ENCODE measurements around the gene RAD54L. TPM values are rescaled to one million over a fixed set of nuclear protein-coding genes. Genes with fewer than 3 reads are reported as not detected.

RAD54L gene
- total RNA-seq, 3 donors from 2014 or later, result 1.8 to 4.9 TPM; not detected in 1

DNA sequence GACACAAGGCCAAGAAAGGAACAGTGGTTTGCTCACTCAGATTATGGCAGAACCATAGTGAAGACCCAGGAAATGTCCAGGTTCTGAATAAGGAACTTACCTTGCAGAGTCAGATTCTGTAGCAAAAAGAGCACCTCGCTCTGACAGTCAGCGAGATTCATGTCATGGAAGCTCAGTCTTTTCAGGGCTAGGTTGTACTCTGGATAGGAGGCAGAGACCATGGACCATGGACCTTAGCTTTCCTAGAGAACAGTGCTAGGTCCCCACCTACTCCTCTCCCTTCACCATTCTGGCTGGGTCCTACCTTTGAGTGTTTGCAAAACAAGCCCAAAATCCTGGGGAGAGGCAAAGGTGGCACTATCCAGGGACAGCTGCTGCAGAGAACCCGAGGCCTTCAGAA is 32.5 kb downstream of the RAD54L start:
- H3K27ac ChIP-seq, result no peak overlapping the region
- no peaks in the 10 kb centered on the region for H3K27me3 ChIP-seq
- no peak overlapping the region for H3K4me3 ChIP-seq
- H3K4me1 ChIP-seq, result no peaks in the 10 kb centered on the region
- intact Hi-C loops (cut with DNase I; ENCODE audit: low total_unique reads), result no loop called here
- H3K9me3 ChIP-seq, result no peaks in the 10 kb centered on the region
- no peak for DNase-seq (ENCODE audit: low spot score in 2 of 2)
- TF ChIP-seq POLR2AphosphoS5 (IDR thresholded peaks at IDR 0.05) (no peak), POLR2A (IDR thresholded peaks at IDR 0.05) (no peak)
- TF ChIP-seq, protein P1, sequence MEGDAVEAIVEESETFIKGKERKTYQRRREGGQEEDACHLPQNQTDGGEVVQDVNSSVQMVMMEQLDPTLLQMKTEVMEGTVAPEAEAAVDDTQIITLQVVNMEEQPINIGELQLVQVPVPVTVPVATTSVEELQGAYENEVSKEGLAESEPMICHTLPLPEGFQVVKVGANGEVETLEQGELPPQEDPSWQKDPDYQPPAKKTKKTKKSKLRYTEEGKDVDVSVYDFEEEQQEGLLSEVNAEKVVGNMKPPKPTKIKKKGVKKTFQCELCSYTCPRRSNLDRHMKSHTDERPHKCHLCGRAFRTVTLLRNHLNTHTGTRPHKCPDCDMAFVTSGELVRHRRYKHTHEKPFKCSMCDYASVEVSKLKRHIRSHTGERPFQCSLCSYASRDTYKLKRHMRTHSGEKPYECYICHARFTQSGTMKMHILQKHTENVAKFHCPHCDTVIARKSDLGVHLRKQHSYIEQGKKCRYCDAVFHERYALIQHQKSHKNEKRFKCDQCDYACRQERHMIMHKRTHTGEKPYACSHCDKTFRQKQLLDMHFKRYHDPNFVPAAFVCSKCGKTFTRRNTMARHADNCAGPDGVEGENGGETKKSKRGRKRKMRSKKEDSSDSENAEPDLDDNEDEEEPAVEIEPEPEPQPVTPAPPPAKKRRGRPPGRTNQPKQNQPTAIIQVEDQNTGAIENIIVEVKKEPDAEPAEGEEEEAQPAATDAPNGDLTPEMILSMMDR (IDR thresholded peaks at IDR 0.05), result no peak
- H3K36me3 ChIP-seq, result peaks cover 7% of the 10 kb centered on the region

DNA sequence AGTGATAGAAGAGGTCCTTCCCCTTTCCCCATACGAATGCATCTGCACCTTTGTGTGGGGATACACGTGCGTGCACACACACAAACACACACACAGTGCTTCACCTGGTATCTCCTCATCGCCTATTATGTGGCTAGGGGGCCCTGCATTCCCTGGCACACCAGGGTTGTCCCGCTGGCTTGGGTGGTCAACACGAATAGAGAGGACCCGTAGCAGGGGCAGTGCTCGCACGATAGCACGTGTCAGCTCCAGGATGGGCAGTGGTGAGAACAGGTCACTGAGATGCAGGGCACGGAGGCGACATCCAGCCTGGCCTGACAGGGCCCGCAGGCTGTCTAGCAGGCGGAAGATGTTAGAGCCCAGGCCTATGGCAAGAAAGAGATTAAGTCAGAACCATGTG is 33.5 kb downstream of the RAD54L start:
- H3K36me3 ChIP-seq, result peaks cover 12% of the 10 kb centered on the region
- no peak overlapping the region for H3K27ac ChIP-seq
- no peak for TF ChIP-seq POLR2A (IDR thresholded peaks at IDR 0.05)
- TF ChIP-seq POLR2AphosphoS5 (IDR thresholded peaks at IDR 0.05), result no peak
- TF ChIP-seq, protein P1 (IDR thresholded peaks at IDR 0.05), result no peak
- no peak overlapping the region for H3K4me3 ChIP-seq
- intact Hi-C loops (cut with DNase I; ENCODE audit: low total_unique reads), result no loop called here
- no peaks in the 10 kb centered on the region for H3K4me1 ChIP-seq
- no peaks in the 10 kb centered on the region for H3K27me3 ChIP-seq
- DNase-seq (ENCODE audit: low spot score in 2 of 2), result no peak
- no peaks in the 10 kb centered on the region for H3K9me3 ChIP-seq

DNA sequence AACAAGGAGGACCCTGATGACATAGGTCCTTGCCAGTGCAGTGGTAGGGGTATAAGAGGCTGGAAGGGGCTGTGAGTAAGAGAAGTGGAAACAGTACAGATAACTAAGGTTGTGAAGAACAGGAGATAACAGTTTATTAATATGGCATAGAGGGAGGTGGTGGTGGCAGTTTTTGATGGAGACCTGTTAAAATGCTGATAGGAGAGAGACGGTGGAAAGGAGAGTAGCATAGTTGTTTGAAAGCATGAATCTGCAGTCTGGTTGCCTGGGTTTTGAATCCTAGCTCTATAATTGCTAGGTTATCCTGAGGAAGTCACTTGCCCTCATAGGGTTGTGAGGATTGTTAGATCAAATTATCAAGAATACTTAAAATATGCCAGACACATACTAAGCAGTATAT is 36.5 kb downstream of the RAD54L start:
- Histone ChIP-seq H3K36me3 (peaks cover 21% of the 10 kb centered on the region), H3K27ac (no peak overlapping the region), H3K4me3 (no peak overlapping the region), H3K4me1 (no peaks in the 10 kb centered on the region), H3K9me3 (no peaks in the 10 kb centered on the region), H3K27me3 (no peaks in the 10 kb centered on the region)
- intact Hi-C loops (cut with DNase I; ENCODE audit: low total_unique reads), result no loop called here
- TF ChIP-seq POLR2AphosphoS5 (IDR thresholded peaks at IDR 0.05) (no peak), POLR2A (IDR thresholded peaks at IDR 0.05) (no peak)
- TF ChIP-seq, protein P1 (IDR thresholded peaks at IDR 0.05), result no peak
- no peak for DNase-seq (ENCODE audit: low spot score in 2 of 2)

DNA sequence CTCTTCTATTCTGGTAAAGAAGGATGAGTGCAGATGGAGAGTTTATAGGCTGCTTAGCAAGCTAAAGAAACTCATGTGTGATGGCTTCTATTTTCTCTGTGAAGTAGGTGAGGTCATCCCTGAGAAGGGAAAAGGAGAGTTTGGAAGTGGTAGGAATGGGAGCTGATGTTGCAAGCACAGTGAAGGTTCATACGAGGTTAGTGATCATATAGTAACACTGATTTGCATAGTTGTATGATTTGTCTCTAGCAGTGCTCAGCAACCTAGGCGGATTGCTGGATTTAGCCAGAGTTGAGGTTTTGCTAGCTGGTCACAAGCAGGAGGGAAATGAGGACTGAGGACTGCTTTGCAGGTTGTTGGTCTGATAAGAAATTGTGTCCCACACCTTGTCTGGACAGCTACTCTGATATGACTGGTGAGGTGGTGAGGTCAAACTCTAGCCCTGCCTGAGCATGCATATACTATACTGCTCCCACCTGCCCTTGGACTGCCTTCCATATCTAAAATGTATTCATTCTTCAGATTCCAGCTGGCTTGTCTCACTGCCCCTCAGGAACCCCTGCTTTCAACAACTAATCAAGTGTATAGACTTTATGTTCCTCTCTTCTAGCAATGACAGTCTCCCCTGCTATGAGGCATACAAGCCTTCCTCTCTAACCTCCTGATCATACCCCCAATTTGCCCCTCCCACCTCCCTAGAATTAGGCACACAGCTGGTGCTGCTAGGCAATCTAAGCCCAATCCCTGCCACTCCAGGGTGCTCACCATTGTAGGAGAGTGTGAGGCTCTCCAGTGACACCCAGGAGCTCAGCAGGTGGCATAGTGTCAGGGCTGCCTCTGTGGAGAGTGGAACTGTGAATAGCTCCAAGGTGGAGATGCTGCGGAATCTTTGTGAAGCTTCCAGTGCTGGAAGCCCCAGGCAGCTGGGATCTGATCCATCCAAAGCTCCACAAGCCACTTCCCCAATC is 37.3 kb downstream of the RAD54L start:
- H3K27ac ChIP-seq, result no peak overlapping the region
- TF ChIP-seq POLR2AphosphoS5 (IDR thresholded peaks at IDR 0.05) (no peak), POLR2A (IDR thresholded peaks at IDR 0.05) (no peak)
- TF ChIP-seq, protein P1 (IDR thresholded peaks at IDR 0.05), result no peak
- intact Hi-C loops (cut with DNase I; ENCODE audit: low total_unique reads), result no loop called here
- H3K4me1 ChIP-seq, result no peaks in the 10 kb centered on the region
- H3K27me3 ChIP-seq, result no peaks in the 10 kb centered on the region
- no peaks in the 10 kb centered on the region for H3K9me3 ChIP-seq
- H3K4me3 ChIP-seq, result no peak overlapping the region
- peaks cover 21% of the 10 kb centered on the region for H3K36me3 ChIP-seq
- DNase-seq (ENCODE audit: low spot score in 2 of 2), result no peak

DNA sequence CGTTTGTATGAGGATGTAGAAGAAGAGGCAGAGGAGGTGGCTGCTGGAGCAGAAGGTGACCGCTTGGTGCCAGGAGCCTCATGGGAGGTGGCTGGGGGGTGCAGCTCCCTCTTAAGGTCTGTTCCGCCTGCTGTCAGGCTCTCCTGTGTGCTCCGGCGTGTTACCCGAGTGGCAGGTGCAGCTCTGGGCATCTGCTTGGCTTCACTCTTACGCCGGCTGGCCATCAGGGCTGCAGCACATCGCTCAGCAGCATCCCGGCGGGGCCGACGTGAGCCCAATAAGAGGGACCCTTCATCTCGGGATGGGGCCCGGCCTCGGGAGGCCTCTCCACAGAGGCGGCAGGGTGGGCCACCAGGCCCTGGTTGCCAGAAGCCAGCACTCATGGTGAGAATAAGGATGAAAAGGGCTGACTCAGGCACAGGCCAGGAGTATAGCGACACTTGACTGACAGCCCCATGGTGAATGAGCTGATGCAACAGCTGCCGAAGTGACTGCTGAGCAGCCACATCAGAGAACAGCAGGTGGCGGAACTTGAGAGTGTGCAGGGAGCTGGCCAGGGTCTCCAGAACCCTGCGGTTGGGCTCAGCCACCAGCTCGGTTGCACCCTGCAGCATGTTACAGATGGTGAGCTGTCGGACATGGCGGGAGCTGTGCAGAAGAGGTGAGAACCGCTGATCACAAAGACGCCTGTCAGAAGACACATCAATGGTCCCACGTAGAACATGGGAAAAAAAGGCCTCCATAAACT is 38.3 kb downstream of the RAD54L start:
- H3K36me3 ChIP-seq, result peaks cover 17% of the 10 kb centered on the region
- no peak overlapping the region for H3K4me3 ChIP-seq
- no peaks in the 10 kb centered on the region for H3K27me3 ChIP-seq
- no peaks in the 10 kb centered on the region for H3K4me1 ChIP-seq
- no peak for DNase-seq (ENCODE audit: low spot score in 2 of 2)
- no peak overlapping the region for H3K27ac ChIP-seq
- TF ChIP-seq, protein P1 (IDR thresholded peaks at IDR 0.05), result no peak
- TF ChIP-seq POLR2A (IDR thresholded peaks at IDR 0.05) (no peak), POLR2AphosphoS5 (IDR thresholded peaks at IDR 0.05) (no peak)
- intact Hi-C loops (cut with DNase I; ENCODE audit: low total_unique reads), result no loop called here
- H3K9me3 ChIP-seq, result no peaks in the 10 kb centered on the region

Data from breast epithelium (tissue), 4 donors.